Mesenchymal stem cell (in vitro differentiated cells and primary cell): ENCODE data around the gene RNF13.

Source experiments
- DNase-seq: peaks from one replicate; pipeline ENCODE4 v3.0.0-alpha.2; 2013
- H2AFZ ChIP-seq: one replicate; pipeline ENCODE4 v1.6.1; 2013; ENCODE audit warnings: low read depth, mild to moderate bottlenecking, control low read depth, inconsistent platforms, low read length, moderate library complexity
- H2AK5ac ChIP-seq: 2 replicates; pipeline ENCODE4 v1.6.1; 2013; ENCODE audit warnings: low read length, moderate library complexity, mild to moderate bottlenecking, inconsistent platforms; ENCODE audit not compliant: severe bottlenecking
- H2BK120ac ChIP-seq: one replicate; pipeline ENCODE4 v1.6.1; 2013; ENCODE audit warnings: low read depth, mild to moderate bottlenecking, inconsistent platforms, low read length, moderate library complexity
- H2BK12ac ChIP-seq, 2 experiments: one replicate each; pipeline ENCODE4 v1.6.1; 2013; ENCODE audit warnings: inconsistent platforms in 2 of 2, low read length in 2 of 2, mild to moderate bottlenecking in 2 of 2, moderate library complexity in 2 of 2, control low read depth in 1 of 2
- H2BK15ac ChIP-seq: one replicate; pipeline ENCODE4 v1.6.1; 2013; ENCODE audit warnings: mild to moderate bottlenecking, low read depth, inconsistent platforms; ENCODE audit not compliant: poor library complexity, severe bottlenecking
- H2BK5ac ChIP-seq: 2 replicates; pipeline ENCODE4 v1.6.1; 2013; ENCODE audit warnings: low read depth, mild to moderate bottlenecking, low read length, control low read depth, inconsistent platforms; ENCODE audit not compliant: poor library complexity, severe bottlenecking
- H3K14ac ChIP-seq, 2 experiments: one replicate each; pipeline ENCODE4 v1.6.1; 2013; ENCODE audit warnings: inconsistent platforms in 2 of 2, low read length in 2 of 2, control low read depth in 1 of 2, mild to moderate bottlenecking in 1 of 2, moderate library complexity in 1 of 2
- H3K18ac ChIP-seq, 2 experiments: one replicate each; pipeline ENCODE4 v1.6.1; 2013; ENCODE audit warnings: inconsistent platforms in 2 of 2, low read length in 2 of 2, control low read depth in 1 of 2, low read depth in 1 of 2, mild to moderate bottlenecking in 1 of 2
- H3K23ac ChIP-seq, 2 experiments: one replicate each; pipeline ENCODE4 v1.6.1; 2013; ENCODE audit warnings: inconsistent platforms in 2 of 2, low read length in 2 of 2, mild to moderate bottlenecking in 2 of 2, moderate library complexity in 2 of 2, control low read depth in 1 of 2
- H3K27ac ChIP-seq: 2 replicates; pipeline ENCODE4 v1.5.1; 2013; ENCODE audit warnings: mild to moderate bottlenecking, moderate library complexity, low read length, control low read depth, inconsistent platforms; ENCODE audit not compliant: poor library complexity, severe bottlenecking
- H3K27me3 ChIP-seq, 2 experiments: 2 replicates each; pipeline versions ENCODE4 v1.6.1 to v1.7.0; 2013; ENCODE audit warnings: low read length in 2 of 2, mild to moderate bottlenecking in 2 of 2, moderate library complexity in 2 of 2, control low read depth in 1 of 2, inconsistent platforms in 1 of 2; ENCODE audit not compliant: control insufficient read depth in 1 of 2, insufficient read depth in 1 of 2
- H3K36me3 ChIP-seq, 2 experiments: 2 replicates each; pipeline versions ENCODE4 v1.6.1 to v1.7.0; 2013; ENCODE audit warnings: low read length in 2 of 2, control low read depth in 1 of 2, inconsistent platforms in 1 of 2, low read depth in 1 of 2, mild to moderate bottlenecking in 1 of 2; ENCODE audit not compliant: insufficient read depth in 2 of 2, control insufficient read depth in 1 of 2
- H3K4ac ChIP-seq, 2 experiments: one replicate each; pipeline ENCODE4 v1.6.1; 2013; ENCODE audit warnings: inconsistent platforms in 2 of 2, low read length in 2 of 2, mild to moderate bottlenecking in 2 of 2, moderate library complexity in 2 of 2, control low read depth in 1 of 2, low read depth in 1 of 2
- H3K4me1 ChIP-seq: 2 replicates; pipeline ENCODE4 v1.6.1; 2013; ENCODE audit warnings: low read depth, low read length, control low read depth; ENCODE audit not compliant: control insufficient read depth, insufficient read depth
- H3K4me2 ChIP-seq: 2 replicates; pipeline ENCODE4 v1.6.1; 2013; ENCODE audit warnings: low read length, mild to moderate bottlenecking, inconsistent platforms; ENCODE audit not compliant: poor library complexity, severe bottlenecking
- H3K4me3 ChIP-seq, 2 experiments: 2 replicates each; pipeline versions ENCODE4 v1.5.1 to v1.7.0; 2013; ENCODE audit warnings: low read length in 2 of 2, mild to moderate bottlenecking in 2 of 2, control low read depth in 1 of 2, low read depth in 1 of 2; ENCODE audit not compliant: insufficient read depth in 1 of 2
- H3K79me1 ChIP-seq: replicated peaks from 2 replicates; pipeline ENCODE4 v1.6.1; 2013; ENCODE audit warnings: mild to moderate bottlenecking, control low read depth, low read length, inconsistent platforms; ENCODE audit not compliant: poor library complexity, severe bottlenecking
- H3K9ac ChIP-seq: 2 replicates; pipeline ENCODE4 v1.7.0; 2013; ENCODE audit warnings: mild to moderate bottlenecking, low read length, moderate library complexity
- H3K9me3 ChIP-seq: 2 replicates; pipeline ENCODE4 v1.7.0; 2013; ENCODE audit warnings: mild to moderate bottlenecking, low read length; ENCODE audit not compliant: control insufficient read depth
- H4K8ac ChIP-seq: one replicate; pipeline ENCODE4 v1.6.1; 2013; ENCODE audit warnings: inconsistent platforms, mild to moderate bottlenecking, low read length, moderate library complexity
- H4K91ac ChIP-seq: one replicate; pipeline ENCODE4 v1.6.1; 2013; ENCODE audit warnings: mild to moderate bottlenecking, low read length, inconsistent platforms
- WGBS: methylation state at CpG from one replicate; pipeline ENCODE4 v1.1.7; 2013; ENCODE audit warnings: mixed read lengths; 5-methylcytosine and 5-hydroxymethylcytosine counted together

Gene RNF13

GRCh38 chr3:149900322-149900721, 87.3 kb downstream of the RNF13 start:
- no peak overlapping the region for H2BK120ac ChIP-seq
- no peak overlapping the region for H2AFZ ChIP-seq
- peaks cover 4% of the 10 kb centered on the region for H3K79me1 ChIP-seq
- H2BK12ac ChIP-seq: no peak overlapping the region
- H3K14ac ChIP-seq: no peak overlapping the region
- H3K4me3 ChIP-seq: no peak overlapping the region
- no peak overlapping the region for H3K4ac ChIP-seq
- H2BK5ac ChIP-seq: no peak overlapping the region
- H3K27me3 ChIP-seq: no peaks in the 10 kb centered on the region
- H3K4me1 ChIP-seq: peaks cover 3% of the 10 kb centered on the region
- no peak overlapping the region for H3K27ac ChIP-seq
- no peak for DNase-seq
- H4K8ac ChIP-seq: no peak overlapping the region
- no peak overlapping the region for H2BK15ac ChIP-seq
- no peak overlapping the region for H3K18ac ChIP-seq
- H3K9me3 ChIP-seq: no peaks in the 10 kb centered on the region
- H3K9ac ChIP-seq: no peak overlapping the region
- H3K4me2 ChIP-seq: no peak overlapping the region
- peaks cover 0 to 24% of the 10 kb centered on the region in 2 experiments for H3K36me3 ChIP-seq
- no peak overlapping the region for H3K23ac ChIP-seq
- H2AK5ac ChIP-seq: no peak overlapping the region
- H4K91ac ChIP-seq: no peak overlapping the region

GRCh38 chr3:149901770-149902169, 88.8 kb downstream of the RNF13 start:
- peaks cover 4% of the 10 kb centered on the region for H3K79me1 ChIP-seq
- no peak overlapping the region for H3K14ac ChIP-seq
- peaks cover 3% of the 10 kb centered on the region for H3K4me1 ChIP-seq
- H2AFZ ChIP-seq: no peak overlapping the region
- peaks cover 0 to 16% of the 10 kb centered on the region in 2 experiments for H3K36me3 ChIP-seq
- no peak overlapping the region for H3K18ac ChIP-seq
- no peak overlapping the region for H3K9ac ChIP-seq
- no peak overlapping the region for H4K91ac ChIP-seq
- H3K4me3 ChIP-seq: no peak overlapping the region
- DNase-seq: no peak
- no peak overlapping the region for H2AK5ac ChIP-seq
- H2BK12ac ChIP-seq: no peak overlapping the region
- H3K9me3 ChIP-seq: no peaks in the 10 kb centered on the region
- H3K23ac ChIP-seq: no peak overlapping the region
- no peak overlapping the region for H2BK15ac ChIP-seq
- H2BK5ac ChIP-seq: no peak overlapping the region
- H4K8ac ChIP-seq: no peak overlapping the region
- H2BK120ac ChIP-seq: no peak overlapping the region
- H3K4ac ChIP-seq: no peak overlapping the region
- H3K4me2 ChIP-seq: no peak overlapping the region
- H3K27me3 ChIP-seq: no peaks in the 10 kb centered on the region
- H3K27ac ChIP-seq: no peak overlapping the region

DNA sequence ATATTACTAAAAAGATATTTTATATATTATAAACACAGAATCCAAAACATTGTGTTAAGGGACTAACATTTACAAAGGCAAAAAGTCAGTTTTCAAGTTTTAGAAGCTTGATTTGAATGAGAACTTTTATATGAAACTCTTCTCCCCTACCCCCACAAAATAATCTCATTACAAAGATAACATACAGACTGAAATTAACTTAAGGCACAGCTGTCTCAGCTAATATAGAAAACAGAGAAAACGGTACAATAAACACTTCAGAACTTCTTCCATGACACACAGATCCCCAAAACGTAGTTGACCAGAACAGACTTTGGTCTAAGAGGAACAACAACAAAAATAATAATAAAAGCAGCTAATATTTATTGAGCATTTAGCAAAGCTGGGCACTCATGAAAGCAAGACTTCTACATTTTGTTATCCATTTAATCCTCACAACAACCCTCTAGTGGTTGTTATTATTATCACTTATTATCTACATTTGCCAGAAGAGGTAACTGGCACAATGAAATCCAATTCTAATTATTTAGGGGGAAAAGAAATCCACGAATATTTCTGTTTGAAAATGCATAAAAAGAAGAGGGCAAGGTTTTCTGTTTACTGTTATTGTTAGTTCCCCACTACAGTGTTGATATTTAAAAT, 89.6 kb downstream of the RNF13 start:
- 53% methylated on average over 2 of the region's 3 CpGs for WGBS
- H3K18ac ChIP-seq: no peak overlapping the region

GRCh38 chr3:149906036-149906435, 93.0 kb downstream of the RNF13 start:
- Histone ChIP-seq H3K4me2 (no peak overlapping the region), H3K18ac (no peak overlapping the region), H2AFZ (no peak overlapping the region), H2BK120ac (no peak overlapping the region), H3K14ac (no peak overlapping the region), H3K27me3 (no peaks in the 10 kb centered on the region), H3K79me1 (peaks cover 3% of the 10 kb centered on the region), H2BK15ac (no peak overlapping the region), H3K9me3 (no peaks in the 10 kb centered on the region), H3K27ac (no peak overlapping the region), H2BK5ac (no peak overlapping the region), H3K4me3 (no peak overlapping the region), H3K4ac (no peak overlapping the region), H3K4me1 (no peaks in the 10 kb centered on the region), H4K8ac (no peak overlapping the region), H3K36me3 (peaks cover 0 to 20% of the 10 kb centered on the region in 2 experiments), H2AK5ac (no peak overlapping the region), H3K9ac (no peak overlapping the region), H4K91ac (no peak overlapping the region), H3K23ac (no peak overlapping the region), H2BK12ac (no peak overlapping the region)
- DNase-seq: no peak

More for the DNA sequence above, 89.6 kb downstream of the RNF13 start:
- peaks cover 0 to 14% of the 10 kb centered on the region in 2 experiments for H3K36me3 ChIP-seq
- peaks cover 4% of the 10 kb centered on the region for H3K79me1 ChIP-seq
- no peak overlapping the region for H2BK15ac ChIP-seq
- no peak overlapping the region for H4K8ac ChIP-seq
- H3K9me3 ChIP-seq: no peaks in the 10 kb centered on the region
- no peak overlapping the region for H3K14ac ChIP-seq
- H3K4me3 ChIP-seq: no peak overlapping the region
- H2AFZ ChIP-seq: no peak overlapping the region
- H2AK5ac ChIP-seq: no peak overlapping the region
- no peak overlapping the region for H3K27ac ChIP-seq
- DNase-seq: no peak
- H4K91ac ChIP-seq: no peak overlapping the region
- H3K4me1 ChIP-seq: peaks cover 3% of the 10 kb centered on the region
- H3K4me2 ChIP-seq: no peak overlapping the region
- H2BK5ac ChIP-seq: no peak overlapping the region
- H2BK12ac ChIP-seq: no peak overlapping the region
- H3K4ac ChIP-seq: no peak overlapping the region
- no peaks in the 10 kb centered on the region for H3K27me3 ChIP-seq
- H3K9ac ChIP-seq: no peak overlapping the region
- H2BK120ac ChIP-seq: no peak overlapping the region
- no peak overlapping the region for H3K23ac ChIP-seq
